Spleen (tissue), 7 donors: ENCODE measurements around the gene SGPP1.

Source experiments
- POLR2A ChIP-seq, 3 donors: fragments of 450-650 bp; IDR thresholded peaks; one replicate each; pipeline ENCODE4 v1.5.1; 2017; ENCODE audit warnings: antibody characterized with exemption in 3 of 3, mild to moderate bottlenecking in 1 of 3
- POLR2AphosphoS5 ChIP-seq, 3 donors: sonication (generic); formaldehyde crosslinking; IDR thresholded peaks; one replicate each; pipeline ENCODE4 v1.5.1; 2017; ENCODE audit warnings: antibody characterized with exemption in 3 of 3
- TF ChIP-seq, protein P1 (sequence below), 11 experiments: fragments of 200-600 bp in 7 of 11; fragments of 450-650 bp in 4 of 11; sonication (generic) in 4 of 11; IDR thresholded peaks in 8 of 11; conservative IDR thresholded peaks in 3 of 11; 1 replicate in 7 of 11; 2 replicates in 4 of 11; pipeline versions ENCODE4 v1.4.0 to v1.8.0; 2016 to 2021; ENCODE audit warnings: antibody characterized with exemption in 11 of 11, inconsistent platforms in 4 of 11, mild to moderate bottlenecking in 1 of 11
- donor health status: DM: no; HTN: no; CAD: no; lungs with moderate emphysema.
- donor health status: DM: no; HTN: no; CAD: no.
- donor health status: DM: no; HTN: no; CAD: no.

DNA sequence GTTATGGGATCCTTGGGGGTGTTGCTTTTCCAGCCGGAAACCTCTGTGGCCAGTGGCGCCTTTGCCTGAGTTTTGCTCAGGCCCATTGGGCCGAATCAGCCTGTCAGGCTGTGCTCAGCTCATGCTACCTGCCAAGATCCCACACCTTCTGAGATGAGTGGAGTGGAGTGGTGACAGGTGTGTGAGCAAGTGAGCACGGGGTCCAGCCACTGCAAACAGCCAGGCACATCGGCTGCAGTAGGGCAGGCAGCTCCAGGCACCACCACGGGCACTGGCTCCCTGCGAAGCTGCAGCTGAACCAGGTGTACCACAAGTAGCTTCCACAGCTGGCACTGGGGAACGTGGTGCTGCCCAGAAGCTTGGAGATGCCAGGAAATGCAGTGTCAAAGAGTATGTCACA, 65.1 kb downstream of the SGPP1 start:
- TF ChIP-seq, protein P1, sequence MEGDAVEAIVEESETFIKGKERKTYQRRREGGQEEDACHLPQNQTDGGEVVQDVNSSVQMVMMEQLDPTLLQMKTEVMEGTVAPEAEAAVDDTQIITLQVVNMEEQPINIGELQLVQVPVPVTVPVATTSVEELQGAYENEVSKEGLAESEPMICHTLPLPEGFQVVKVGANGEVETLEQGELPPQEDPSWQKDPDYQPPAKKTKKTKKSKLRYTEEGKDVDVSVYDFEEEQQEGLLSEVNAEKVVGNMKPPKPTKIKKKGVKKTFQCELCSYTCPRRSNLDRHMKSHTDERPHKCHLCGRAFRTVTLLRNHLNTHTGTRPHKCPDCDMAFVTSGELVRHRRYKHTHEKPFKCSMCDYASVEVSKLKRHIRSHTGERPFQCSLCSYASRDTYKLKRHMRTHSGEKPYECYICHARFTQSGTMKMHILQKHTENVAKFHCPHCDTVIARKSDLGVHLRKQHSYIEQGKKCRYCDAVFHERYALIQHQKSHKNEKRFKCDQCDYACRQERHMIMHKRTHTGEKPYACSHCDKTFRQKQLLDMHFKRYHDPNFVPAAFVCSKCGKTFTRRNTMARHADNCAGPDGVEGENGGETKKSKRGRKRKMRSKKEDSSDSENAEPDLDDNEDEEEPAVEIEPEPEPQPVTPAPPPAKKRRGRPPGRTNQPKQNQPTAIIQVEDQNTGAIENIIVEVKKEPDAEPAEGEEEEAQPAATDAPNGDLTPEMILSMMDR (IDR thresholded peaks at IDR 0.05 in 8 of 11, conservative IDR thresholded peaks at IDR 0.05 in 3 of 11), result no peak
- TF ChIP-seq POLR2AphosphoS5 (IDR thresholded peaks at IDR 0.05) (no peak), POLR2A (IDR thresholded peaks at IDR 0.05) (no peak)
